ENCODE measurements around the gene IL18R1. TPM values are rescaled to one million over a fixed set of nuclear protein-coding genes. Genes with fewer than 3 reads are reported as not detected.

The IL18R1 gene
- total and polyA plus RNA-seq, 2 experiments from 2014 or later: 19.7 to 25.5 TPM

- Histone ChIP-seq H3K4me1 (ENCODE audit: insufficient read depth) (no peaks in the 10 kb centered on the region), H3K27me3 (no peaks in the 10 kb centered on the region), H3K36me3 (replicated peaks; ENCODE audit: insufficient read depth, low read depth) (no peaks in the 10 kb centered on the region), H3K9me3 (ENCODE audit: low read depth) (no peaks in the 10 kb centered on the region), H3K9me2 (replicated peaks; ENCODE audit: insufficient read depth) (no peaks in the 10 kb centered on the region), H2AFZ (no peak overlapping the region), H3K4me2 (no peak overlapping the region), H3K79me2 (no peaks in the 10 kb centered on the region), H3K4me3 (no peak overlapping the region), H3K27ac (no peak overlapping the region), H4K20me1 (ENCODE audit: insufficient read depth, poor library complexity, severe bottlenecking) (no peaks in the 10 kb centered on the region)
- no peak for TF ChIP-seq EZH2phosphoT487 (IDR thresholded peaks at IDR 0.05; ENCODE audit: low read depth, severe bottlenecking, unreplicated experiment)
- no peak for TF ChIP-seq EZH2 (IDR thresholded peaks at IDR 0.05; ENCODE audit: borderline replicate concordance)
- no peak for TF ChIP-seq CTCF (IDR thresholded peaks at IDR 0.05; ENCODE audit: poor library complexity)
- 81% methylated on average over 5 of the region's 5 CpGs for WGBS (ENCODE audit: low lambda C conversion rate, missing lambda C conversion rate)
- DNase-seq (ENCODE audit: low spot score): no peak
These were observed 24.1 kb upstream of the IL18R1 start for GRCh38 chr2:102331311-102331980.

GRCh38 chr2:102334486-102334885, 21.1 kb upstream of the IL18R1 start:
- no peaks in the 10 kb centered on the region for H3K36me3 ChIP-seq (replicated peaks; ENCODE audit: insufficient read depth, low read depth)
- H4K20me1 ChIP-seq (ENCODE audit: insufficient read depth, poor library complexity, severe bottlenecking): no peaks in the 10 kb centered on the region
- no peaks in the 10 kb centered on the region for H3K4me1 ChIP-seq (ENCODE audit: insufficient read depth)
- TF ChIP-seq CTCF (IDR thresholded peaks at IDR 0.05; ENCODE audit: poor library complexity) (no peak), EZH2phosphoT487 (IDR thresholded peaks at IDR 0.05; ENCODE audit: low read depth, severe bottlenecking, unreplicated experiment) (no peak), EZH2 (IDR thresholded peaks at IDR 0.05; ENCODE audit: borderline replicate concordance) (no peak)
- DNase-seq (ENCODE audit: low spot score): no peak
- no peak overlapping the region for H2AFZ ChIP-seq
- no peak overlapping the region for H3K4me2 ChIP-seq
- 64% methylated on average over 1 of the region's 1 CpG for WGBS (ENCODE audit: low lambda C conversion rate, missing lambda C conversion rate)
- no peak overlapping the region for H3K4me3 ChIP-seq
- H3K79me2 ChIP-seq: no peaks in the 10 kb centered on the region
- H3K27ac ChIP-seq: no peak overlapping the region
- H3K27me3 ChIP-seq: no peaks in the 10 kb centered on the region
- H3K9me2 ChIP-seq (replicated peaks; ENCODE audit: insufficient read depth): no peaks in the 10 kb centered on the region
- no peaks in the 10 kb centered on the region for H3K9me3 ChIP-seq (ENCODE audit: low read depth)

- no peaks in the 10 kb centered on the region for H3K79me2 ChIP-seq
- no peak for DNase-seq (ENCODE audit: low spot score)
- H3K27ac ChIP-seq: no peak overlapping the region
- H3K27me3 ChIP-seq: no peaks in the 10 kb centered on the region
- H3K4me1 ChIP-seq (ENCODE audit: insufficient read depth): no peaks in the 10 kb centered on the region
- no peaks in the 10 kb centered on the region for H3K9me2 ChIP-seq (replicated peaks; ENCODE audit: insufficient read depth)
- no peak overlapping the region for H3K4me2 ChIP-seq
- H3K9me3 ChIP-seq (ENCODE audit: low read depth): no peaks in the 10 kb centered on the region
- no peaks in the 10 kb centered on the region for H4K20me1 ChIP-seq (ENCODE audit: insufficient read depth, poor library complexity, severe bottlenecking)
- H2AFZ ChIP-seq: no peak overlapping the region
- no peak overlapping the region for H3K4me3 ChIP-seq
- WGBS (ENCODE audit: low lambda C conversion rate, missing lambda C conversion rate): 22% methylated on average over 8 of the region's 8 CpGs
- H3K36me3 ChIP-seq (replicated peaks; ENCODE audit: insufficient read depth, low read depth): no peaks in the 10 kb centered on the region
- TF ChIP-seq CTCF (IDR thresholded peaks at IDR 0.05; ENCODE audit: poor library complexity): no peak
- TF ChIP-seq EZH2 (IDR thresholded peaks at IDR 0.05; ENCODE audit: borderline replicate concordance): no peak
- no peak for TF ChIP-seq EZH2phosphoT487 (IDR thresholded peaks at IDR 0.05; ENCODE audit: low read depth, severe bottlenecking, unreplicated experiment)
These were observed 19.7 kb upstream of the IL18R1 start for GRCh38 chr2:102335871-102336366.

All from hepatocyte (in vitro differentiated cells).